T-helper 9 cell (primary cell): ENCODE results near the gene C3orf62.

Experiments used
- DNase-seq: peaks from one replicate; pipeline ENCODE4 v3.0.0-alpha.2; 2020
- total RNA-seq, 2 donors: gene quantifications; one replicate each; lab custom pipeline; 2026; lab: John Stamatoyannopoulos, UW

Gene C3orf62
- 8.9 to 9.0 reads per million in 2 donors for total RNA-seq

GRCh38 chr3:49276475-49277382, at the start of gene C3orf62:
TSS of gene C3orf62 (minus strand) at chr3:49277232. CDS start at chr3:49276872, 360 bp downstream.
- peak; percentile 60 for DNase-seq

DNA sequence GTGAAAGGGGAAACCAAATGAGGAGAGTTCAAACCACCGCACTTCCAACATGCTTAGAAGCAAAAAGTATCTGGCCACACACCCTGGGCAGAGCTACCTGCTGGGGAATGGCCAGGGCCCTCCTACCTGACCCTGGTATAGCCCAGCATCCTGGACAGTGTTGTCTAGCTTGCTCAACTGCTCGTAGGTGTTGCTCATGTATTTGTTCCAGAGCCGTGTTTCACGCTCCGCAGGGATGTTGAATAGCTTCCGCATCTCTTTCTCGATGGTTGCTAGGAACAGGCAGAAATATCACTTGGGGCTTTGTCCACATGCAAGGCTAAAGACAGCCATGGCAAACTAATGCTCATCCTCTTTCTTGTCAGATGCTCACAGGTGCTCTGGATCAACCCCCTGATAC, 47.7 kb upstream of the C3orf62 start:
- DNase-seq, result no peak

GRCh38 chr3:49316696-49317457, 39.8 kb upstream of the C3orf62 start:
- no peak for DNase-seq

DNA sequence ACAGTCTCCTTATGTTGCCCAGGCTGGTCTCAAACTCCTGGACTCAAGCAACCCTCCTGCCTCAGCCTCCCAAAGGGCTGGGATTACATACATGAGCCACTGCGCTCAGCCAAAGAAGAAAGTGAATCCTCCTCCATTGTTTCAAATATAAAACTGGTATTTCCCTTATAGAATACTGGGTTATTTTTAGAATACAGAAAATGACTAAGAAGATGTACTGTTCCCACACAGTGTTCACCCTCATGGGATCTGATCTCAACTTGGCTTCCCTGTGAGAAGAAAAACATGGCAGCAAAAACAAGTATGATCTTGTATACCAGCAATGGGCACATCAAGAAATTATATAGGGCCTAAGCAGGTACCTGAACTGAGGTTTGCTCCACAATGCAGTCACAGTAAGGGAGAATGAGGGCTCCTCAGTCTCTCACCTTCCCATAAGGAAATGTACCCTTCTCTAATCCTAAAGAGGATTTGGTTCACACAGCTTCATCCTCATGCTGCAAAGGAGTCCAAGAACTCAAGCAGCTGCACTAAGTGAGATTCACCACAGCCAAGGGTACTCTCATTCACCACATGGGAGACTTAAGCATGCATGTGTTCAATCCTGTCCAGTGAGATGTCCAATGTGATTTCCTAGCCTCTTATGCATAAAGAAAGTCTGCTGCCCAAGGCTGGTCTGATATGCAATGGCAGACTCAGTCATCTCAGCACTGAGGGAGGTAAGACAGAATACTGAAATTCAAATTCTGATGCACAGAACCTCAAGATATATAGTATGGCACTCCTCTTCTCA, 37.1 kb upstream of the C3orf62 start:
- no peak for DNase-seq

DNA sequence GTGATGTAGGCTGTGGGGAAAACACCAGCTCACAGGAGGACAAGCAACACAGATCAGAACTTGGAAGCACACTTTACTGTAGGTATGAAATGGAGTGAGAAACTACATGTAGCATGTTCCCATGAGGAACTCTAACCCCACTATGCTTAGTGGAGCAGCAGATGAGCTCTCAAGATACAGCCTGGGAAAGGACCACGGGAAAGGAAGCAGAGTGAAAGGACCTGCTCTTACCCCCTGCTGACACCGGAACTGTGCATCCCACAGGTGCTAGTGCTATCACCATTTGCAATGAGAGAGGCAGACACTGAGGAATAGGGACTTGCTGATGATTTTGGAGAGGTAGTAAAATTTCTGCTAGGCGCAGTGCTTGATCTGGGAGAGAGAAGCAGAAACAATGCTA, 34.3 kb upstream of the C3orf62 start:
- DNase-seq, result no peak

GRCh38 chr3:49310677-49311076, 33.6 kb upstream of the C3orf62 start:
- no peak for DNase-seq

- DNase-seq, result no peak
Observed at GRCh38 chr3:49305608-49306007, 28.6 kb upstream of the C3orf62 start.

DNA sequence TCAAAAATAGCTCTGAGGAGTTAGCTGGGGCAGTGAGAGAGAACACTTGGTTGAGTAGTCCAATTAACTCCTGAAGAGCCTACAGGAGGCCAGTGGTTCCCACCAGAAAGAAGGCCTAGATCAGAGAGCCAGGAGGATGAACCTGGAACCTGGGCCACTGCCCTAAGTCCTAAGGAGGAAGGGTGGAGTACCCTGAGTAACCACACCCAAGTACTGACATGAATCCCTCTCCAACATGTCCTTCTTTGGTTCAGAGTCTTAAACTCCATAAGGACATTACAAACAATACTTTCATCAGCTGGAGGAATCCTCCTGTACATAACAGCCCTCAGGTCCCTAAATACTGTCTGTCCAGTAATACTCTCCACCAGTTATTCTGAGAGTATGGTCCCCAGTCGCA, 25.6 kb upstream of the C3orf62 start:
- no peak for DNase-seq

DNA sequence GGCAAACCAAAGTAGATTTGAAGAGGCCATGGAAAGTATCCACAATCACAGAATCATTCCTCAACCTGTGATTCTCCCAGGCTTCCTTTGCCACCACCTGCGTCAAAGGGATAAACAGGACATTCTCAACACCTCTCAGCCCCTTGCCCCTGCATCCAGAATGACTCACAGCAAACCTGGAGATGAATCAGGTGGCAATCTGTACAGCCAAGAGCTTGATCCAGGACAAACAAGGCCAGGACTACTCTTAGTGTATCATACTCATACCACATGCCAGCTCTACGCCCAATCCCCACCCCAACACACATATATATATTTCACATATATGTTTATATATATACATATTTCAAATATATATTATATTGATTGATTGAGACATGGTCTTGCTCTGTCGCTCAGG, 23.6 kb upstream of the C3orf62 start:
- DNase-seq, result no peak

- no peak for DNase-seq
Observed at GRCh38 chr3:49298511-49298910, 21.5 kb upstream of the C3orf62 start.

DNA sequence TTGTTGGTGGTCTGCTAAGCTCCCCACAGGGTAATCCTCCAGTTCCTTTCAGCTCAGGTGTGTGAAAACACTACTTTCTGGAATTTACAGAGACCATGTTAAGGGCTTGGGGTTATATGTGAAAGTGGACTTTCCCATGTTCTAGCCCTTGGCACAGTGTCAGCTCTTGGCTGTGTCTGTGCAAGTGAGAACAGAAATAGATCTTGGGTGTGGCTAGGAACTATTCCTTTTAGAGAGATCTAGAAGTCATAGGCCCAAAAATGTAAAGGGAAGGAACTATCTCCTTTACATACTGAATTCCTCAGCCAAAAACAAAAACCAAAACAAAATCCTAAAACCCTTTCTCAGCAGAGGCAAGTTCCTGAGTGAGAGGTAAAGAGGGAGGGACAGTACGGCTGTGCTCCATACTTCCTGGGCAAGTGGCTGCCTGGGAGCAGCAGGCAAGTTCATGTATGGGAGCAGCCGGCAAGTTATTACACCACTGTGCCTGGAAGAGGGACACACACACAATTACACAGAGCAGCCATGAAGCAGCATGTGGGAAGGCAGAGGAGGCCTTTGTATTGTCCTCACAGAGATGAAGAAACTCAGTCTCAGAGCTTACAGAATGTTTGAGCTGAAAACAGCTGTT, 19.9 kb upstream of the C3orf62 start:
- DNase-seq, result no peak

DNA sequence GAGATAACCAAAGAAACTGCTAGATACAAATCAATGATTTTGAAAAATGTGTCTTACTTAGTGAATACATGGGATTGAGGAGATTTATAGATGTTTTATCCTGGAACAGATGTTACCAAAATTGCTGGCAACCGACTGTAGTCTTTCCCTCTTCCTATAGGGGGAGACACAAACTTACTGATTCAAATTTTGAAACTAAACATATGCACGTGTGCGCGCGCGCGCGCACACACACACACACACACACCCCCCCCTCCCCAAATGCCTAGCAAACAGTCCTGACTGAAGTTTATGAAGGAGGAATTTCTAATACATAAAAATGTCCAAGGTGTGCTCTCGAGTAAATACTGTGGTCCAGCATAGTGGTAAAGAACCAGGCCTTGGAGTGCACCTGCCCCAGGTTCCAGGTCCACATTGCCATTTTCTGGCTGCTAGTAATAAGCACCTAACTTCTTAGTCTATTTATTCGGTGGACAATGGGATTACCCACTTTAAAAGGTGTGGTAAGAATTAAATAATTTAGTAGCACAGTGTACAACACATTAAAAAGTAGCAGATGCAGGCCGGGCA, 18.5 kb upstream of the C3orf62 start:
- peak; percentile 6 for DNase-seq

GRCh38 chr3:49294343-49294742, 17.3 kb upstream of the C3orf62 start:
- no peak for DNase-seq

DNA sequence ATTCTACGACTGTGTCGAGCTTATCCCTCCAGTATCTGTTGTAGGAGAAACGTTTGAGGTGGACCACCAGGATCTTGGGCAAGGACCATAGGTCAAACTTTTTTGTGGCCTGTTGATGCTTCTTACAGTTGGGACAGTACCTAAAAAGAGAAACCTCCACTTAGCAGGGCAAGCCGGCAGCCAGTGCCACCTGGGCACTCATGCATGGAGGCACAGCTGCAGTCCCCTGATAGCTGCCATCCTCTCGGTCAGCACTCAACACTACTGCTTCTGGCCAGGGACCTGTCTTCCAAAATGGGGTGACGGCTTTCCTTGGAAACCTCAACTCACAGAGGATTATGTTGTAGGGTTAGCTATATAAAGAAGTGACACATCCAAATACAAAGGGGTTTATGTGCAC, 7.0 kb upstream of the C3orf62 start:
- DNase-seq, result no peak

GRCh38 chr3:49279376-49279775, 2.3 kb upstream of the C3orf62 start:
- DNase-seq, result no peak

- no peak for DNase-seq
Observed at GRCh38 chr3:49278548-49278947, 1.5 kb upstream of the C3orf62 start.

DNA sequence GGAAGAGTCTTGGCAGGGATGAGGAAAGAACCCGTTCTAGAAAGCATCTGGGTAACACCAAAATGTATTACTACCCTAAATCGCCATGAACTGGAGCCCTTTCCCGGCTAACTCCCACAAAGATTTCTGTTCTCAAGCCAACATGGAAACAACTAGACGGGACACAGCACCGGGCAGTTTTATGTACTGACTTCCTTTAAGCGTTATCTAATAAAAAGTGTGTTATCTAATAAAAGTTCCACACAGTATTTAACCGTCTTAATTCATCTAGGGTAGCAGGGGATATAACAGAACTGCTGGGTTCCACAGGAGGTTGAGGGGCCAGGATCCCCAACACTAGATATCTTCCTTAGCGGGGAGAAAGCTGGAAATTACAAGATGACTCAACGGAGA, 347 bp upstream of the C3orf62 start:
- DNase-seq, result no peak

DNA sequence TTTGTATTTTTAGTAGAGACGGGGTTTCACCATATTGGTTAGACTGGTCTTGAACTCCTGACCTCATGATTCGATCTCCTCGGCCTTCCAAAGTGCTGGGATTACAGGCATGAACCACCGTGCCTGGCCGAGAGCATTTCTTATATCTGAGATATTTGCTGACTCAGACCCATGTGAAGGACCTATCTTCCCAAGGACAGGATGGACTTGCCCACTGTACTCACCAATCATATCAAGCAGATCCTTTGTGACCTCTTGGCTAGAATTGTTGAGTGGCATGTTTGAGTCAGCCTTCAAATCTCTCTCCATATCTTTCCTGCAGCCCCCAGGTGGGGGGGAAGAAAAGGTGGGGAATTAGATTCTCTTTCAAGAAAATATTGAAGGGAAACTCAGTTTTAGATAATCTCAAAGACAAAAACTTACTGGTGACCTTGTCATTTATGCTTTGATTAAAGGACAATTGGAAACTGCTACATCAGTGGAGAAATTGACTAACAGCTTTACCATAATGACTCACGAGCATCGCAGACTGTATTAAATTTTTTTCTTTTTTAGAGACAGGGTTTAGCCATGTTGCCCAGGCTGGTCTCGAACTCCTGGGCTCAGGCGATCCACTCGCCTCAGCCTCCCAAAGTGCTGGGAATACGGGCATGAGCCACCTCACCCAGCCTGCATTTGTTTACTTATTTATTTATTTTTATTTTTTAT, 3.1 kb downstream of the C3orf62 start:
- no peak for DNase-seq

DNA sequence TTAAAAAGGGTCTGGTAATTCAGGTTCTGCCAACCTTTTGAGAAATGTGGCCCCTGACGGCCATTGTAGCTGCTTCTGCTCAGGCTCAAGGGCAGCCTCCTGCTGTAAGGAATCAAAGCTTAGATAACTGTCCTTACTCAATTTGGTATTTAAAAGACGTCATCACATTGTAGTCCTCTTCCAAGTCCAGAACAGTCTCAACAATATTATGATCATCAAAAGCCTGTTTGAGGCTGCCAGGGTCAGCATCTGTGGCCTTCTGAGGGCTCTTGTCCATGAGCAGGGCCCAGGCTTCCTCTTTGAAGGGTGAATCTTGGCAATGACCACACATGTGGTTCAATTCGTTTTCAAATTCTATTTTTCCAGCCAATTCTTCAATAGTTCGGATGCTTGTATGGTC, 6.0 kb downstream of the C3orf62 start:
- DNase-seq, result no peak

- no peak for DNase-seq
Observed at GRCh38 chr3:49270156-49270500, 6.9 kb downstream of the C3orf62 start.

DNA sequence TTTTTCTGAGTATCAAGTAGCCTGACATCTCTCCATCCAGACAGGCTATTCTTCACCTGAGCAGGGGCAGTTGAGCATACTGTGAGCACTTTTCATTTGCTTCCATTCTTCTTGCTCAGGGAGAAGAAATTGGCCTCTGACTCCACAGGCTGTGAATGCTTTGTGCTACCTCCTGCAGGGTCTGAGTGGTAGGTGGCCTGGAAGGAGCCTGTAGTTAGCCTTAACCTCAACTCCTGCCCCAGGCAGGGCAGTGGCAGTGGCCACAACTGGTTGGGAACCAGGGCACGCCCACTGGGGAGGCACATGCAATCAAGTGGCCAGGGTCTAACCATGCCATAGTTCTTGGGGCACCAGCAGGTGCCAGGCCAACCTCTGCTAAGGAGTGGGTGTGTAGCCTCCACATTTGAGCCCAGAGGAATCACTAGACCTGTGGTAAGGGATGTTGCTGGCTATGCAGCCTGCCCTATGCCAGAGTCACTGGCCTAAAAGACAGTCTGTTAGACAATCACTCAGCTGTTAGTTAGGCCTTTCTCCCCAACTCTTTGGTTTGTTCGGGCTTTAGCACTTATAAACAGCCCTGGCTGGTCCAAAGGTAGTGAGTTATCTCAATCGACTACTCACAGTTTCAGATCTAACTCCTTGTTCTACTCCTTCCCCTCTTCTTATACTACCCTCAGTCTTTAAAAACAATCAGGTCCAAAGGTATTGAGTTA, 7.4 kb downstream of the C3orf62 start:
- no peak for DNase-seq
